B cell (primary cell): ENCODE measurements around the gene H2BK1. TPM values are rescaled to one million over a fixed set of nuclear protein-coding genes. Genes with fewer than 3 reads are reported as not detected.

Experiments used
- ATAC-seq: fragments of 200-7000 bp; cut with Tn5 transposase; one replicate; pipeline ENCODE4 v1.10.0; 2021; ENCODE audit warnings: low read depth, mild to moderate bottlenecking, moderate number of reproducible peaks, moderate library complexity
- CTCF ChIA-PET: fragments of 350-600 bp; sonication (Branson Sonifier 250); formaldehyde crosslinking; loops from one replicate; lab custom pipeline; 2021; ENCODE audit warnings: antibody characterized with exemption, inconsistent platforms; lab: Charles Lee
- POLR2A ChIA-PET: fragments of 350-600 bp; sonication (Branson Sonifier 250); formaldehyde crosslinking; loops from one replicate; lab custom pipeline; 2021; ENCODE audit warnings: antibody characterized with exemption; lab: Charles Lee
- DNase-seq: peaks from one replicate; pipeline ENCODE4 v3.0.0; 2013
- H2AFZ ChIP-seq: 2 replicates; pipeline ENCODE4 v1.6.1; 2012; ENCODE audit warnings: mild to moderate bottlenecking, low read depth, low read length; ENCODE audit not compliant: insufficient read depth, poor library complexity, severe bottlenecking
- H3K27ac ChIP-seq, 2 donors: 1 replicate in 1 of 2; 2 replicates in 1 of 2; pipeline ENCODE4 v1.5.1; 2012 to 2013; ENCODE audit warnings: low read length in 2 of 2, mild to moderate bottlenecking in 2 of 2, moderate library complexity in 1 of 2
- H3K27me3 ChIP-seq, 4 experiments: fragments of 200-600 bp in 1 of 4; sonication (generic) in 1 of 4; replicated peaks in 1 of 4; 1 replicate in 2 of 4; 2 replicates in 2 of 4; pipeline versions ENCODE4 v1.6.1 to v1.7.0; 2013 to 2016; ENCODE audit warnings: low read length in 3 of 4, mild to moderate bottlenecking in 2 of 4, mixed read lengths in 1 of 4, moderate library complexity in 1 of 4; ENCODE audit not compliant: insufficient read depth in 4 of 4, control insufficient read depth in 3 of 4; ENCODE audit errors: control extremely low read depth in 1 of 4
- H3K36me3 ChIP-seq, 2 experiments: replicated peaks in 1 of 2; 1 replicate in 1 of 2; 2 replicates in 1 of 2; pipeline versions ENCODE4 v1.6.1 to v1.7.1; 2013; ENCODE audit warnings: low read length in 1 of 2; ENCODE audit not compliant: insufficient read depth in 2 of 2, control insufficient read depth in 1 of 2; ENCODE audit errors: control extremely low read depth in 1 of 2, extremely low read depth in 1 of 2
- H3K4me1 ChIP-seq, 2 donors: fragments of 200-600 bp in 1 of 2; sonication (generic) in 1 of 2; 1 replicate in 1 of 2; 2 replicates in 1 of 2; pipeline versions ENCODE4 v1.5.1 to v1.6.1; 2013 to 2017; ENCODE audit warnings: low read length in 2 of 2; ENCODE audit not compliant: control insufficient read depth in 2 of 2, insufficient read depth in 2 of 2
- H3K4me2 ChIP-seq: replicated peaks from 2 replicates; pipeline ENCODE3; 2012; ENCODE audit warnings: mild to moderate bottlenecking, low read depth, low read length; ENCODE audit not compliant: poor library complexity, severe bottlenecking
- H3K4me3 ChIP-seq, 5 experiments: fragments of 200-600 bp in 1 of 5; sonication (generic) in 1 of 5; 1 replicate in 3 of 5; 2 replicates in 2 of 5; pipeline versions ENCODE4 v1.5.1 to v1.7.0; 2011 to 2016; ENCODE audit warnings: low read length in 4 of 5, mild to moderate bottlenecking in 4 of 5, low read depth in 2 of 5, control low read depth in 1 of 5, moderate library complexity in 1 of 5; ENCODE audit not compliant: insufficient read depth in 1 of 5; ENCODE audit errors: control extremely low read depth in 1 of 5, extremely low read depth in 1 of 5
- H3K79me2 ChIP-seq: fragments of 200-600 bp; sonication (generic); one replicate; pipeline ENCODE4 v1.6.0; 2016; ENCODE audit warnings: low read length; ENCODE audit not compliant: control insufficient read depth, insufficient read depth
- H3K9ac ChIP-seq: fragments of 200-600 bp; sonication (generic); 2 replicates; pipeline ENCODE4 v1.6.1; 2017; ENCODE audit warnings: mild to moderate bottlenecking, low read length, moderate library complexity
- H3K9me3 ChIP-seq, 3 donors: one replicate each; pipeline versions ENCODE4 v1.6.1 to v1.7.1; 2013; ENCODE audit warnings: low read length in 2 of 3; ENCODE audit not compliant: control insufficient read depth in 2 of 3, insufficient read depth in 1 of 3; ENCODE audit errors: control extremely low read depth in 1 of 3
- H4K20me1 ChIP-seq: 2 replicates; pipeline ENCODE4 v1.6.0; 2012; ENCODE audit warnings: mild to moderate bottlenecking, low read length; ENCODE audit not compliant: insufficient read depth, control insufficient read depth, poor library complexity, severe bottlenecking
- H3K27ac Mint-ChIP-seq: one replicate; pipeline ENCODE4 v1.8.0; 2021; ENCODE audit warnings: mixed read lengths
- H3K27me3 Mint-ChIP-seq: one replicate; pipeline ENCODE4 v1.8.0; 2021; ENCODE audit warnings: mixed read lengths
- H3K4me1 Mint-ChIP-seq: one replicate; pipeline ENCODE4 v1.8.0; 2021; ENCODE audit warnings: mixed read lengths
- H3K4me3 Mint-ChIP-seq: one replicate; pipeline ENCODE4 v1.8.0; 2021; ENCODE audit warnings: mixed read lengths
- H3K9me3 Mint-ChIP-seq: one replicate; pipeline ENCODE4 v1.8.0; 2022; ENCODE audit warnings: mixed read lengths; ENCODE audit not compliant: insufficient read depth
- EZH2 ChIP-seq: IDR thresholded peaks from 2 replicates; pipeline ENCODE4 v1.6.1; 2012; ENCODE audit warnings: borderline replicate concordance, low read depth, mild to moderate bottlenecking, moderate library complexity, low read length; ENCODE audit not compliant: insufficient read depth, poor library complexity, severe bottlenecking
- WGBS: methylation state at CpG from one replicate; pipeline ENCODE4 v1.1.5; 2013; ENCODE audit warnings: missing lambda C conversion rate; ENCODE audit not compliant: insufficient coverage; 5-methylcytosine and 5-hydroxymethylcytosine counted together
- intact Hi-C: fragments of 100-400 bp; cut with micrococcal nuclease; formaldehyde crosslinking; loops from one replicate; pipeline ENCODE4 v1.10.0; 2022
- polyA plus RNA-seq: library from polyadenylated mRNA; depleted of rRNA; stranded (reverse); fragments of >200 nt; gene quantifications from 2 replicates; pipeline ENCODE4 v1.2.3, GENCODE V29; 2012
- total RNA-seq, 2 donors: library from RNA; stranded (reverse); fragments of 120-200 nt in 1 of 2; gene quantifications; 1 replicate in 1 of 2; 2 replicates in 1 of 2; pipeline versions ENCODE4 v1.2.3 to v1.2.4, GENCODE V29; 2013 to 2022
- TF ChIP-seq, protein P1 (sequence below): fragments of 200-600 bp; IDR thresholded peaks from one replicate; pipeline ENCODE4 v1.8.0; 2022; ENCODE audit warnings: antibody characterized with exemption, mild to moderate bottlenecking

H2BK1 gene
- total and polyA plus RNA-seq, 2 donors (not counting 1 experiment from before 2014, with no cell fraction given): 4.2 TPM; not detected in 1

- H4K20me1 ChIP-seq: peaks cover 42% of the 10 kb centered on the region
- H3K9ac ChIP-seq: no peak overlapping the region
- Mint-ChIP-seq H3K9me3 (no peaks in the 10 kb centered on the region), H3K27ac (no peak overlapping the region), H3K4me1 (peaks cover 22% of the 10 kb centered on the region), H3K27me3 (no peaks in the 10 kb centered on the region), H3K4me3 (no peak overlapping the region)
- 98% methylated on average over 39 of the region's 44 CpGs for WGBS
- H3K36me3 ChIP-seq: peaks cover 0 to 27% of the 10 kb centered on the region in 2 experiments
- intact Hi-C loops: no loop called here
- TF ChIP-seq, protein P1, sequence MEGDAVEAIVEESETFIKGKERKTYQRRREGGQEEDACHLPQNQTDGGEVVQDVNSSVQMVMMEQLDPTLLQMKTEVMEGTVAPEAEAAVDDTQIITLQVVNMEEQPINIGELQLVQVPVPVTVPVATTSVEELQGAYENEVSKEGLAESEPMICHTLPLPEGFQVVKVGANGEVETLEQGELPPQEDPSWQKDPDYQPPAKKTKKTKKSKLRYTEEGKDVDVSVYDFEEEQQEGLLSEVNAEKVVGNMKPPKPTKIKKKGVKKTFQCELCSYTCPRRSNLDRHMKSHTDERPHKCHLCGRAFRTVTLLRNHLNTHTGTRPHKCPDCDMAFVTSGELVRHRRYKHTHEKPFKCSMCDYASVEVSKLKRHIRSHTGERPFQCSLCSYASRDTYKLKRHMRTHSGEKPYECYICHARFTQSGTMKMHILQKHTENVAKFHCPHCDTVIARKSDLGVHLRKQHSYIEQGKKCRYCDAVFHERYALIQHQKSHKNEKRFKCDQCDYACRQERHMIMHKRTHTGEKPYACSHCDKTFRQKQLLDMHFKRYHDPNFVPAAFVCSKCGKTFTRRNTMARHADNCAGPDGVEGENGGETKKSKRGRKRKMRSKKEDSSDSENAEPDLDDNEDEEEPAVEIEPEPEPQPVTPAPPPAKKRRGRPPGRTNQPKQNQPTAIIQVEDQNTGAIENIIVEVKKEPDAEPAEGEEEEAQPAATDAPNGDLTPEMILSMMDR: no peak
- TF ChIP-seq EZH2: no peak
- no peaks in the 10 kb centered on the region for H3K9me3 ChIP-seq
- DNase-seq (no peak), ATAC-seq (no peak)
- ChIA-PET POLR2A (no interaction called here), CTCF (interaction anchor here (1.3 to 1.4 kb wide), 2 partner anchors 8 to 10 kb away, joined by 4 to 5 read pairs; no protein-coding TSS in a partner anchor)
- H3K4me1 ChIP-seq: peaks cover 12 to 16% of the 10 kb centered on the region in 2 donors
- H3K27me3 ChIP-seq: no peaks in the 10 kb centered on the region
- no peak overlapping the region for H3K4me3 ChIP-seq
- no peak overlapping the region for H3K4me2 ChIP-seq
- no peak overlapping the region for H2AFZ ChIP-seq
- peaks cover 28% of the 10 kb centered on the region for H3K79me2 ChIP-seq
- no peak overlapping the region for H3K27ac ChIP-seq
Observed at GRCh38 chr7:151237244-151238189, 27.2 kb upstream of the H2BK1 start.

GRCh38 chr7:151236406-151236805 lies 26.1 kb upstream of the H2BK1 start:
- H3K27ac ChIP-seq: no peak overlapping the region
- Mint-ChIP-seq H3K4me3 (no peak overlapping the region), H3K27me3 (no peaks in the 10 kb centered on the region), H3K27ac (no peak overlapping the region), H3K9me3 (no peaks in the 10 kb centered on the region), H3K4me1 (peaks cover 31% of the 10 kb centered on the region)
- 96% methylated on average over 12 of the region's 13 CpGs for WGBS
- H3K4me1 ChIP-seq: peaks cover 16 to 23% of the 10 kb centered on the region in 2 donors
- H3K79me2 ChIP-seq: peaks cover 33% of the 10 kb centered on the region
- H3K4me3 ChIP-seq: no peak overlapping the region
- H3K9ac ChIP-seq: no peak overlapping the region
- intact Hi-C loops: no loop called here
- POLR2A ChIA-PET: interaction anchor here (0.9 kb wide), 1 partner anchor 10 kb away, joined by 3 read pairs; the partner anchor contains the start of gene ABCF2
- no peak overlapping the region for H2AFZ ChIP-seq
- DNase-seq: no peak
- no peak for ATAC-seq
- TF ChIP-seq EZH2: no peak
- TF ChIP-seq, protein P1: no peak
- peaks cover 43% of the 10 kb centered on the region for H4K20me1 ChIP-seq
- no peak overlapping the region for H3K4me2 ChIP-seq
- CTCF ChIA-PET: interaction anchor here (1.3 to 1.4 kb wide), 2 partner anchors 9 to 10 kb away, joined by 4 to 5 read pairs; no protein-coding TSS in a partner anchor
- no peaks in the 10 kb centered on the region for H3K9me3 ChIP-seq
- H3K27me3 ChIP-seq: no peaks in the 10 kb centered on the region
- H3K36me3 ChIP-seq: peaks cover 0 to 27% of the 10 kb centered on the region in 2 experiments
